Measurements from ENCODE around the gene ANKRD44. TPM values are rescaled to one million over a fixed set of nuclear protein-coding genes. Genes with fewer than 3 reads are reported as not detected.

ANKRD44 gene
- total RNA-seq, 1 experiment from 2014 or later: 7.1 TPM

DNA sequence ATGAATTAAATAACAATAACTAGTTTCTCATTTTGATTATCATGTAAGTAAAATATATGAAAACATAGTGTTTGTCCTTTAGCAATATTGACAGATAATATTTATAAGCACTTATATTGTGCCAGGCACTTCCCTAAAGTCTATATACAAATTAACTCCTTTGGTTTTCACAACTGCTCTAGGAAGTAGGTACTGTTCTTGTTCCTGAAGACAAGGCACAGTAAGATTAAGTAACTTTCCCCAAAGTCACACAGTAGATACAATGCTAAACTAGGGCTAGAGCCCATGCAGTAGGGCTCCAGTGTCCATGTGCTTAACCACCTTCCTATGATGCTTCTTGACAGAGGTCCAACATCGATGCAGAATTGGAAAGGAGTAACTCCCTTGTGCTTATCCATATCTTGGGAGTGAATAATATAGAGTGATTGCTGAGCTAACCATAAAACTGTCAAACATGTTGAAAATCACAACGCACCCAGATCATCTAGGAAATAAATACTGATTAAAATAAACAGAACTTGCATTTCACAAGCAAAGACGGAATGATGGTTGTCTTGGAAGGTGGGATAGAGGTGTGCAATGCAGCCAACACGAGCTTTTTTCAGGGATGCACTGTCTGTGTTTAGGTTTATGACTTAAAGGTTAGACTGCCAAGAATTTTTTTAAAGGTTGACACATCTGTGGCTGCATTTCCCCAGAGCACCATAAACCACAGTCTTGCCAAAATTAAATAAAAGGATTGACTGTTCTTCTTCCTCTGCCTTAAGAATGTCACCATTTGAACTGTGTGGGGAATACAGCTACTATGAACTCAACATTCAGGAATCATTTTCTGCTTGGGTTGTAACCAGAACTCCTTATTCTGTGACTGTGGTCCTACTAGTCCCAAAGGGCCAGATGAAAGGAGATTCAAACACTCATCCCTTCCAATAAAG lies 80.8 kb downstream of the ANKRD44 start:
- Mint-ChIP-seq H3K36me3 (ENCODE audit: insufficient read depth, unreplicated experiment) (no peaks in the 10 kb centered on the region), H3K4me1 (ENCODE audit: low read depth, unreplicated experiment) (peaks cover 7% of the 10 kb centered on the region), H3K4me3 (ENCODE audit: low read depth, unreplicated experiment) (no peak overlapping the region), H3K27ac (ENCODE audit: unreplicated experiment) (no peak overlapping the region), H3K27me3 (ENCODE audit: unreplicated experiment) (no peaks in the 10 kb centered on the region), H3K9me3 (ENCODE audit: low read depth, unreplicated experiment) (no peaks in the 10 kb centered on the region)
- TF ChIP-seq CTCF (IDR thresholded peaks at IDR 0.05; ENCODE audit: unreplicated experiment): no peak
- no TSS peak for BruUV-seq (replicated peaks)
- CTCF ChIA-PET: no interaction called here
- DNase-seq: no peak
- intact Hi-C loops (cut with micrococcal nuclease; ENCODE audit: unreplicated experiment): no loop called here

DNA sequence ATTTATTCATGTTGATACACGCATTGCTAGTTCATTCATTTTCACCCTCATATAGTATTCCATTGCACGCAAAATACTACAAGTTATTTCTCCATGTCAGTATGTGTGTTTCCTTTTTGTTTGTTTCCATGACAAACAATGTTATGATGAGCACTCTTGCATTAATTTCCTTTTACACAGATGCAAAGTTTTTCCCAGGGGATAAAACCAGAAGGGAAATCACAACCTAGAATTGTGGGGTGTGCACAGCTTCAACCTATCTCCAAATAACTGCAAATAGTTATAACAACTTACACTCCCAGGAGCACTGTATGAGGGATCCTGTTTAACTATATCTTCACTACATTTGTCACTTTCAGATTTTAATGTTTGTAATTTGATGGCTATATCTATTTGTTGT lies 87.1 kb downstream of the ANKRD44 start:
- H3K36me3 Mint-ChIP-seq (ENCODE audit: insufficient read depth, unreplicated experiment): no peaks in the 10 kb centered on the region
- DNase-seq: no peak
- H3K27ac Mint-ChIP-seq (ENCODE audit: unreplicated experiment): no peak overlapping the region
- H3K9me3 Mint-ChIP-seq (ENCODE audit: low read depth, unreplicated experiment): no peaks in the 10 kb centered on the region
- H3K4me3 Mint-ChIP-seq (ENCODE audit: low read depth, unreplicated experiment): no peak overlapping the region
- H3K27me3 Mint-ChIP-seq (ENCODE audit: unreplicated experiment): no peaks in the 10 kb centered on the region
- no peak for TF ChIP-seq CTCF (IDR thresholded peaks at IDR 0.05; ENCODE audit: unreplicated experiment)
- no TSS peak for BruUV-seq (replicated peaks)
- CTCF ChIA-PET: no interaction called here
- H3K4me1 Mint-ChIP-seq (ENCODE audit: low read depth, unreplicated experiment): peaks cover 11% of the 10 kb centered on the region
- intact Hi-C loops (cut with micrococcal nuclease; ENCODE audit: unreplicated experiment): no loop called here

DNA sequence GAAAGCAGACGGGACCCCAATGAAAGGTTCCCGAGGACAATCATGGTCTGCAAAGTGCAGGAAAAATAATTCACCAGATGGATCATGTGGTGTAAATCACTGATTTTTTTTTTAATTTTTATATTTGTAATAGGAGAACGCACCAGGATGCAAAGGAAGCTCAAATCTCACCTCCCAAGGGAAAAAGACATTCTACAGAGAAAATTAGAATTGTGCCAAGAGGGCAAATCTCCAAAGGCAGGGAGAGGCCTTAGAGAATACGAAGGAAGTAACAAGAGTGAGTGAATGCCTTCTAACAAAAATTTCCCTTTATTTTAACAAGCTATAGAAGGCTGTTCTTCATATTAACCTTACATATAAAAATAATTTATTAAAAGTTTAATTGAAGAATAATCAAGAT lies 90.9 kb downstream of the ANKRD44 start:
- intact Hi-C loops (cut with micrococcal nuclease; ENCODE audit: unreplicated experiment): no loop called here
- H3K4me1 Mint-ChIP-seq (ENCODE audit: low read depth, unreplicated experiment): peaks cover 22% of the 10 kb centered on the region
- CTCF ChIA-PET: no interaction called here
- DNase-seq: no peak
- no peaks in the 10 kb centered on the region for H3K9me3 Mint-ChIP-seq (ENCODE audit: low read depth, unreplicated experiment)
- no peaks in the 10 kb centered on the region for H3K36me3 Mint-ChIP-seq (ENCODE audit: insufficient read depth, unreplicated experiment)
- H3K27ac Mint-ChIP-seq (ENCODE audit: unreplicated experiment): no peak overlapping the region
- BruUV-seq (replicated peaks): no TSS peak
- H3K4me3 Mint-ChIP-seq (ENCODE audit: low read depth, unreplicated experiment): no peak overlapping the region
- H3K27me3 Mint-ChIP-seq (ENCODE audit: unreplicated experiment): no peaks in the 10 kb centered on the region
- no peak for TF ChIP-seq CTCF (IDR thresholded peaks at IDR 0.05; ENCODE audit: unreplicated experiment)

- no TSS peak for BruUV-seq (replicated peaks)
Observed at GRCh38 chr2:197217541-197217940, 93.0 kb downstream of the ANKRD44 start.

More at GRCh38 chr2:197217541-197217940, 93.0 kb downstream of the ANKRD44 start:
- TF ChIP-seq CTCF (IDR thresholded peaks at IDR 0.05; ENCODE audit: unreplicated experiment): no peak
- H3K4me3 Mint-ChIP-seq (ENCODE audit: low read depth, unreplicated experiment): no peak overlapping the region
- intact Hi-C loops (cut with micrococcal nuclease; ENCODE audit: unreplicated experiment): no loop called here
- H3K36me3 Mint-ChIP-seq (ENCODE audit: insufficient read depth, unreplicated experiment): no peaks in the 10 kb centered on the region
- no peaks in the 10 kb centered on the region for H3K9me3 Mint-ChIP-seq (ENCODE audit: low read depth, unreplicated experiment)
- H3K27me3 Mint-ChIP-seq (ENCODE audit: unreplicated experiment): no peaks in the 10 kb centered on the region
- no peak for DNase-seq
- H3K27ac Mint-ChIP-seq (ENCODE audit: unreplicated experiment): no peak overlapping the region
- CTCF ChIA-PET: interaction anchor here (0.9 kb wide), 1 partner anchor 12 kb away, joined by 3 read pairs; no protein-coding TSS in a partner anchor
- peaks cover 22% of the 10 kb centered on the region for H3K4me1 Mint-ChIP-seq (ENCODE audit: low read depth, unreplicated experiment)

All from Calu3 (cell line).